ENCODE results near the gene AADACL4. TPM values are rescaled to one million over a fixed set of nuclear protein-coding genes. Genes with fewer than 3 reads are reported as not detected.
"Not testable (repeated sequence)": the region's sequence is repeated elsewhere in the genome, so short reads cannot be mapped to it uniquely, and the experiment has no call there.

AADACL4 gene
- total RNA-seq, 1 donor = not detected

GRCh38 chr1:12643079-12643478 lies 806 bp upstream of the AADACL4 start:
- H3K4me3 ChIP-seq (ENCODE audit: low read depth, low read length) = no peak overlapping the region
- DNase-seq (ENCODE audit: low read depth) = no peak
- TF ChIP-seq, protein P1, sequence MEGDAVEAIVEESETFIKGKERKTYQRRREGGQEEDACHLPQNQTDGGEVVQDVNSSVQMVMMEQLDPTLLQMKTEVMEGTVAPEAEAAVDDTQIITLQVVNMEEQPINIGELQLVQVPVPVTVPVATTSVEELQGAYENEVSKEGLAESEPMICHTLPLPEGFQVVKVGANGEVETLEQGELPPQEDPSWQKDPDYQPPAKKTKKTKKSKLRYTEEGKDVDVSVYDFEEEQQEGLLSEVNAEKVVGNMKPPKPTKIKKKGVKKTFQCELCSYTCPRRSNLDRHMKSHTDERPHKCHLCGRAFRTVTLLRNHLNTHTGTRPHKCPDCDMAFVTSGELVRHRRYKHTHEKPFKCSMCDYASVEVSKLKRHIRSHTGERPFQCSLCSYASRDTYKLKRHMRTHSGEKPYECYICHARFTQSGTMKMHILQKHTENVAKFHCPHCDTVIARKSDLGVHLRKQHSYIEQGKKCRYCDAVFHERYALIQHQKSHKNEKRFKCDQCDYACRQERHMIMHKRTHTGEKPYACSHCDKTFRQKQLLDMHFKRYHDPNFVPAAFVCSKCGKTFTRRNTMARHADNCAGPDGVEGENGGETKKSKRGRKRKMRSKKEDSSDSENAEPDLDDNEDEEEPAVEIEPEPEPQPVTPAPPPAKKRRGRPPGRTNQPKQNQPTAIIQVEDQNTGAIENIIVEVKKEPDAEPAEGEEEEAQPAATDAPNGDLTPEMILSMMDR (IDR thresholded peaks at IDR 0.05; ENCODE audit: insufficient read depth, low read length) = no peak

DNA sequence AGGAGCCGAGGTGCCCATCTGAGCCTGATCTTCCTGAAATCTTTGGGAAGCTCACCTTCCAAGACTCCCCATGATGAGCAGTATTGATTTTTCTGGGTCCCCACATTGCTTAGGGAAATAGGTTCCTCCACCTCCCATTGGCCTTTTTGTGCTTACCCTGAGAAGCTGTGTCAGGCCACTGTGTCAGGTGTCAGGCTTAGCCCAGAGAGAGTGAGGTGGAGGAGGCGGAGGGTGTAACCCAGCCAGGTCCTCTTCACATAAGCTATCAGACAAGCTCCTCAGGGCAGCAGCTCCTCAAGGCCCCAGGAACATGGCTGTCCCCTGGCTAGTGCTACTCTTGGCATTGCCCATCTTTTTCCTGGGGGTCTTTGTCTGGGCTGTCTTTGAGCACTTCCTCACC lies 352 bp downstream of the AADACL4 start:
- no peak for DNase-seq (ENCODE audit: low read depth)
- TF ChIP-seq, protein P1 (IDR thresholded peaks at IDR 0.05; ENCODE audit: insufficient read depth, low read length) = no peak
- no peak overlapping the region for H3K4me3 ChIP-seq (ENCODE audit: low read depth, low read length)

DNA sequence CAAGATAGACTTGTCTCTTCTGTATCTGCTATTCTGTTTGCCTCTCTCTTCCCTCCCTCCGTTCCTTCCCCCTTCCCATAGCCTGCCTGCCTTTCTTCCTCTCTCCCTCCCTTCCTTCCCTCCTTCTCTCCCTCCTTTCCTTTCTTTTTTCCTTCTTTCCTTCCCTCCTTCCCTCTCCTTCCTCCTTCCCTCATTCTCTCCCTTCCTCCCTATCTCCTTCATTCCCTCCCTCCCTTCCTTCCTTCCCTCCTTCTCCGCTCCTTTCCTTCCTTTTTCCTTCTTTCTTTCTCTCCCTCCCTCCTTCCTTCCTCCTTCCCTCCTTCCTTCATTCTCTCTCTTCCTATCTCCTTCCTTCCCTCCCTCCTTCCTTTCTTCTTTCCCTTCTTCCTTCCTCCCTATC lies 944 bp downstream of the AADACL4 start:
- DNase-seq (ENCODE audit: low read depth) = no peak
- TF ChIP-seq, protein P1 (IDR thresholded peaks at IDR 0.05; ENCODE audit: insufficient read depth, low read length) = no peak
- no peak overlapping the region for H3K4me3 ChIP-seq (ENCODE audit: low read depth, low read length)

DNA sequence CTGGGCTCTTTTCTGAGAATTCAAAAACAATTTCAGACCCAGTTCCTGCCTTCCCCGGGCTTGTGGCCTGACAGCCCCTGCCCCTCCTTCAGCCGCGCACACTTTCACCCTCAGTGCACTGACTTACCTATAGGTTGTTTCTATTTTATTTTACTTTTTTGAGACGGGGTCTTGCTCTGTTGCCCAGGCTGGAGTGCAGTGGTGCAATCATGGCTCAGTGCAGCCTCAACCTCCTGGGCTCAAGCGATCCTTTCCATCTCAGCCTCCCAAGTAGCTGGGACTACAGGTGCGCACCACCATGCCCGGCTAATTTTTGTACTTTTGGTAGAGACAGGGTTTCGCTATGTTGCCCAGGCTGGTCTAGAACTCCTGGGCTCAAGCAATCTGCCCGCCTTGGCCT lies 1.5 kb downstream of the AADACL4 start:
- H3K4me3 ChIP-seq (ENCODE audit: low read depth, low read length); DNase-seq (ENCODE audit: low read depth): not testable (repeated sequence)

- TF ChIP-seq, protein P1 (IDR thresholded peaks at IDR 0.05; ENCODE audit: insufficient read depth, low read length) = no peak
- no peak overlapping the region for H3K4me3 ChIP-seq (ENCODE audit: low read depth, low read length)
- no peak for DNase-seq (ENCODE audit: low read depth)
Measured at GRCh38 chr1:12648741-12649140, 4.9 kb downstream of the AADACL4 start.

DNA sequence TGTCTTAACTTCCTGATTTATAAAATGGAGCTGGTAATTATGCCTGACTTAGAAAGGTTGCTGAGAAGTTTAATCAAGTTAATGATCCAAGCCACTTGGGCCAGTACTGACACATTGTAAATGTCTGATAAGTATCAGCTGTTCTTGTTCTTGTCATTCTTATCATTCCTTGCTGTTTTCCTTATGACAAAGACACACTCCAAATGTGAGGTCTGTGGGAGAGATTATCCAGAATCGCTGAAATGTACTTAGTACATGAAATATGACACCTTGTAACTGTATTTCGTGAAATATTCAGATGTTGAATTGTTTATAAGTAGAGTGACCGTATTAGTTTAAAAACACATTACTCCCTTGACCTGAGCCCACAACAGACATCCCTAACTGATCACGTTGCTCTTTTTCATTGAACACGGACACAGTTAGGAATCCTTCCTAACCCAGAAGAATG lies 6.1 kb downstream of the AADACL4 start:
- TF ChIP-seq, protein P1 (IDR thresholded peaks at IDR 0.05; ENCODE audit: insufficient read depth, low read length) = no peak
- H3K4me3 ChIP-seq (ENCODE audit: low read depth, low read length) = no peak overlapping the region
- DNase-seq (ENCODE audit: low read depth) = peak; percentile 85

DNA sequence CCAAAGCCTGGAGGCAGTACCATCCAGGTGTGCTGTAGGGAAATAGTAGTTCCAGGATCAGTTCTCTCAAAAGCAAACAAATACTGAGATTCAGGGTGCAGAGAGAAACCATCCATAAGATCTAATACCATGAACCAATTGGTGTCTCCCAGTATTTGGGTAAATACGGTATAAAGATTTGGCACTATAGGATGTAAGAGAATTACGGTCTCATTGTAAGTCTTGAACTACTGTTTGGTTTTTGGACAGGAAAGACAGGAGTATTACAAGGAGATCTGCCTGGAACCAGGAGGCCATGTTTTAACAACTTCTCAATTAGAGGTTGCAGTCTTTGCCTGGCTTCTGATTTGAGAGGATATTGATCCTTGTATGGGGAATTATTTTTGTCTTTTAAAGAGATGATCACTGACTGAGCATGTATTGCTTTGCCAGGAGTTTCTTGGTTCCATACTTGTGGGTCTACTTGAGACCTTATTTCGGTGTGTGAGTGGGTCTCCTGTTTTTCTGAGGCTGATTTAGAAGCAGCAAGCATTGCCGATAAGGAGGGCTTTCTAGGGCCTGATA lies 10.2 kb downstream of the AADACL4 start:
- TF ChIP-seq, protein P1 (IDR thresholded peaks at IDR 0.05; ENCODE audit: insufficient read depth, low read length) = no peak
- H3K4me3 ChIP-seq (ENCODE audit: low read depth, low read length) = no peak overlapping the region
- peak; percentile 37 for DNase-seq (ENCODE audit: low read depth)

Measured in fibroblast of the aortic adventitia (primary cell).